Adrenal gland (tissue), 12 donors: Measurements from ENCODE around the gene ADCY2. TPM values are rescaled to one million over a fixed set of nuclear protein-coding genes. Genes with fewer than 3 reads are reported as not detected.

Experiments
- DNase-seq, 7 donors: peaks; one replicate each; pipeline ENCODE4 v3.0.0-alpha.2; 2019 to 2020
- H3K27ac ChIP-seq, 5 donors: fragments of 200-600 bp; sonication (generic) in 4 of 5; 1 replicate in 3 of 5; 2 replicates in 2 of 5; pipeline versions ENCODE4 v1.5.1 to v1.8.0; 2016 to 2020; ENCODE audit warnings: mild to moderate bottlenecking in 1 of 5
- H3K27me3 ChIP-seq: fragments of 200-600 bp; 2 replicates; pipeline ENCODE4 v1.8.0; 2021
- H3K36me3 ChIP-seq, 2 donors: fragments of 200-600 bp; replicated peaks in 1 of 2; 1 replicate in 1 of 2; 2 replicates in 1 of 2; pipeline versions ENCODE4 v1.5.1 to v1.8.0; 2018 to 2022
- H3K4me1 ChIP-seq, 2 donors: fragments of 200-600 bp; replicated peaks in 1 of 2; 1 replicate in 1 of 2; 2 replicates in 1 of 2; pipeline versions ENCODE4 v1.5.1 to v1.8.0; 2018 to 2021
- H3K4me3 ChIP-seq, 4 donors: fragments of 200-600 bp; sonication (generic) in 3 of 4; one replicate each; pipeline ENCODE4 v1.5.1; 2016 to 2018
- H3K9me3 ChIP-seq, 3 donors: fragments of 200-600 bp; sonication (generic) in 1 of 3; replicated peaks in 1 of 3; 1 replicate in 2 of 3; 2 replicates in 1 of 3; pipeline versions ENCODE4 v1.5.1 to v1.8.0; 2016 to 2021
- CTCF ChIP-seq, 6 experiments: fragments of 450-650 bp in 4 of 6; fragments of 200-600 bp in 2 of 6; sonication (generic) in 1 of 6; IDR thresholded peaks; 1 replicate in 5 of 6; 2 replicates in 1 of 6; pipeline versions ENCODE4 v1.5.1 to v1.8.0; 2016 to 2021; ENCODE audit warnings: antibody characterized with exemption in 6 of 6, mild to moderate bottlenecking in 2 of 6, moderate library complexity in 1 of 6
- POLR2A ChIP-seq, 2 donors: fragments of 450-650 bp; IDR thresholded peaks; one replicate each; pipeline ENCODE4 v1.6.1; 2017; ENCODE audit warnings: antibody characterized with exemption in 2 of 2, mild to moderate bottlenecking in 2 of 2, moderate library complexity in 1 of 2
- WGBS, 4 donors: extraction: QIAGEN DNeasy Blood & Tissue Kit in 2 of 4; methylation state at CpG; one replicate each; pipeline versions ENCODE4 v1.1.5 to v1.1.7; 2013 to 2017; 5-methylcytosine and 5-hydroxymethylcytosine counted together
- intact Hi-C, 2 donors: fragments of 100-400 bp; cut with DNase I; formaldehyde crosslinking; loops; one replicate each; pipeline versions ENCODE4 v1.14.1 to v1.15.0; 2022 to 2023
- polyA plus RNA-seq, 3 donors: library from polyadenylated mRNA; stranded (reverse); fragments of 200-250 nt in 2 of 3; fragments of 350-450 nt in 1 of 3; fragmentation: Illumina TruSeq in 1 of 3; extraction: RNeasy Lipid Tissue Mini Kit (QIAGEN cat#74804) in 1 of 3; gene quantifications; one replicate each; pipeline ENCODE4 v1.2.3, GENCODE V29; 2013 to 2014
- total RNA-seq, 9 donors: library from RNA; depleted of rRNA in 4 of 9; stranded (reverse); fragments of >200 nt in 4 of 9; fragments of 120-200 nt in 1 of 9; fragmentation: NEBNext Ultra II Directional in 1 of 9; extraction: Animal tissue kit (Norgen Biotek cat#: 25700) in 1 of 9; gene quantifications; one replicate each; pipeline versions ENCODE4 v1.1.0 to v1.2.4, GENCODE V29; 2013 to 2023
- donor health status: healthy with polysubstance abuse.
- donor health status: Bipolar disorder and iron deficiency.
- donor health status: DM: yes; HTN: yes; CAD: no.
- donor health status: DM: no; HTN: no; CAD: no.
- donor health status: DM: no; HTN: no; CAD: no.
- donor health status: DM: yes; HTN: yes; CAD: no.

Gene ADCY2
- total and polyA plus RNA-seq, 12 donors, result 0.85 to 6.6 (median 2.3) TPM

- peak in 6 of 7 donors; percentile 21 to 47 (median 32) for DNase-seq
- H3K36me3 ChIP-seq, result peaks cover 0 to 23% of the 10 kb centered on the region in 2 donors
- H3K9me3 ChIP-seq, result no peaks in the 10 kb centered on the region
- intact Hi-C loops, result no loop called here
- no peaks in the 10 kb centered on the region for H3K27me3 ChIP-seq
- H3K4me3 ChIP-seq, result no peak overlapping the region
- H3K27ac ChIP-seq, result no peak overlapping the region
- peaks cover 0 to 7% of the 10 kb centered on the region in 2 donors for H3K4me1 ChIP-seq
- 95 to 100% (median 96%) methylated on average over 2 of the region's 2 CpGs for WGBS, 4 donors
- no peak for TF ChIP-seq POLR2A (IDR thresholded peaks at IDR 0.05)
- TF ChIP-seq CTCF (IDR thresholded peaks at IDR 0.05), result peak; percentile 43 to 70 (median 60)
Measured at GRCh38 chr5:7856855-7857254, 460.9 kb downstream of the ADCY2 start.

GRCh38 chr5:7857361-7857760 is 461.4 kb downstream of the ADCY2 start:
- Histone ChIP-seq H3K27me3 (no peaks in the 10 kb centered on the region), H3K4me1 (peaks cover 0 to 4% of the 10 kb centered on the region in 2 donors), H3K36me3 (peaks cover 0 to 28% of the 10 kb centered on the region in 2 donors), H3K27ac (no peak overlapping the region), H3K4me3 (no peak overlapping the region), H3K9me3 (no peaks in the 10 kb centered on the region)
- intact Hi-C loops, result no loop called here
- no peak for TF ChIP-seq POLR2A (IDR thresholded peaks at IDR 0.05)
- no peak for TF ChIP-seq CTCF (IDR thresholded peaks at IDR 0.05)
- no peak for DNase-seq
- WGBS, 4 donors, result 76 to 83% (median 78%) methylated on average over 5 of the region's 5 CpGs

GRCh38 chr5:7857926-7858632 is 462.1 kb downstream of the ADCY2 start:
- Histone ChIP-seq H3K27ac (no peak overlapping the region), H3K36me3 (peaks cover 0 to 35% of the 10 kb centered on the region in 2 donors), H3K27me3 (no peaks in the 10 kb centered on the region), H3K4me3 (no peak overlapping the region), H3K9me3 (no peaks in the 10 kb centered on the region), H3K4me1 (no peaks in the 10 kb centered on the region)
- TF ChIP-seq CTCF (IDR thresholded peaks at IDR 0.05) (no peak), POLR2A (IDR thresholded peaks at IDR 0.05) (no peak)
- DNase-seq, result no peak
- intact Hi-C loops, result no loop called here
- WGBS, 4 donors, result 61 to 72% (median 67%) methylated on average over 9 of the region's 9 CpGs

- Histone ChIP-seq H3K27me3 (no peaks in the 10 kb centered on the region), H3K4me1 (peaks cover 16 to 48% of the 10 kb centered on the region in 2 donors), H3K4me3 (no peak overlapping the region), H3K36me3 (peaks cover 0 to 25% of the 10 kb centered on the region in 2 donors), H3K27ac (peak overlapping the region in 4 of 5 donors; percentile 1 to 54 (median 52)), H3K9me3 (no peaks in the 10 kb centered on the region)
- peak in 1 of 2 donors; percentile 38 for TF ChIP-seq POLR2A (IDR thresholded peaks at IDR 0.05)
- TF ChIP-seq CTCF (IDR thresholded peaks at IDR 0.05), result no peak
- intact Hi-C loops, result no loop called here
- DNase-seq, result no peak
- WGBS, 4 donors, result 56 to 70% (median 61%) methylated on average over 2 of the region's 2 CpGs
Measured at GRCh38 chr5:7866196-7866595, 470.3 kb downstream of the ADCY2 start.
